Astrocyte (in vitro differentiated cells and primary cell): ENCODE measurements around the gene SQOR. TPM values are rescaled to one million over a fixed set of nuclear protein-coding genes. Genes with fewer than 3 reads are reported as not detected.
A peak's percentile ranks its signal among the peaks of the same experiment; 100 is the strongest.

ENCODE experiments used
- DNase-seq: peaks from one replicate; pipeline ENCODE4 v3.0.0-alpha.2; 2010; ENCODE audit warnings: low read depth
- FAIRE-seq: peaks from 2 replicates; lab custom pipeline; 2011; peaks lifted over from hg19 to GRCh38; lab: Jason Lieb, UNC
- H2AFZ ChIP-seq: 2 replicates; pipeline ENCODE4 v1.6.0; 2012; ENCODE audit warnings: low read depth, low read length, inconsistent platforms
- H3K27ac ChIP-seq: 2 replicates; pipeline ENCODE4 v1.5.1; 2011; ENCODE audit warnings: low read depth, low read length, inconsistent platforms
- H3K27me3 ChIP-seq: 2 replicates; pipeline ENCODE4 v1.6.0; 2011; ENCODE audit warnings: low read length, inconsistent platforms; ENCODE audit not compliant: insufficient read depth
- H3K36me3 ChIP-seq: 2 replicates; pipeline ENCODE4 v1.5.1; 2011; ENCODE audit warnings: low read length, inconsistent platforms; ENCODE audit not compliant: insufficient read depth
- H3K4me1 ChIP-seq: 2 replicates; pipeline ENCODE4 v1.5.1; 2011; ENCODE audit warnings: low read length, inconsistent platforms; ENCODE audit not compliant: insufficient read depth
- H3K4me2 ChIP-seq: 2 replicates; pipeline ENCODE4 v1.6.0; 2012; ENCODE audit warnings: low read length, inconsistent platforms
- H3K4me3 ChIP-seq: 2 replicates; pipeline ENCODE4 v1.5.1; 2011; ENCODE audit warnings: low read depth, mild to moderate bottlenecking, low read length, inconsistent platforms; ENCODE audit not compliant: insufficient read depth
- H3K79me2 ChIP-seq: 2 replicates; pipeline ENCODE4 v1.6.0; 2012; ENCODE audit warnings: mild to moderate bottlenecking, low read length, inconsistent platforms; ENCODE audit not compliant: insufficient read depth
- H3K9ac ChIP-seq: 2 replicates; pipeline ENCODE4 v1.6.0; 2012; ENCODE audit warnings: mild to moderate bottlenecking, low read length, inconsistent platforms
- H3K9me3 ChIP-seq: 2 replicates; pipeline ENCODE4 v1.5.1; 2012; ENCODE audit warnings: low read depth, mild to moderate bottlenecking, low read length, inconsistent platforms; ENCODE audit not compliant: insufficient read depth
- H4K20me1 ChIP-seq: 2 replicates; pipeline ENCODE4 v1.6.0; 2012; ENCODE audit warnings: low read length, inconsistent platforms; ENCODE audit not compliant: insufficient read depth
- H3K27ac Mint-ChIP-seq: one replicate; pipeline ENCODE4 v1.8.0; 2021; ENCODE audit warnings: mild to moderate bottlenecking, mixed read lengths; ENCODE audit not compliant: unreplicated experiment
- H3K27me3 Mint-ChIP-seq: one replicate; pipeline ENCODE4 v1.8.0; 2021; ENCODE audit warnings: low read depth, mixed read lengths; ENCODE audit not compliant: unreplicated experiment
- H3K36me3 Mint-ChIP-seq: one replicate; pipeline ENCODE4 v1.8.0; 2021; ENCODE audit warnings: low read depth, mixed read lengths; ENCODE audit not compliant: unreplicated experiment
- H3K4me1 Mint-ChIP-seq: one replicate; pipeline ENCODE4 v1.8.0; 2021; ENCODE audit warnings: low read depth, mixed read lengths; ENCODE audit not compliant: unreplicated experiment
- H3K4me3 Mint-ChIP-seq: one replicate; pipeline ENCODE4 v1.8.0; 2021; ENCODE audit warnings: mild to moderate bottlenecking, moderate library complexity, mixed read lengths; ENCODE audit not compliant: unreplicated experiment
- H3K9me3 Mint-ChIP-seq: one replicate; pipeline ENCODE4 v1.8.0; 2021; ENCODE audit warnings: mild to moderate bottlenecking, mixed read lengths; ENCODE audit not compliant: unreplicated experiment
- EZH2 ChIP-seq: IDR thresholded peaks from 2 replicates; pipeline ENCODE4 v1.6.1; 2012; ENCODE audit warnings: mild to moderate bottlenecking, low read length, inconsistent platforms; ENCODE audit not compliant: insufficient read depth
- total RNA-seq: library from RNA; stranded (reverse); gene quantifications from 2 replicates; pipeline ENCODE4 v1.2.1, GENCODE V29; 2021
- TF ChIP-seq, protein P1 (sequence below): IDR thresholded peaks from 2 replicates; pipeline ENCODE4 v1.5.1; 2011; ENCODE audit warnings: low read depth, mild to moderate bottlenecking, inconsistent platforms, low read length, moderate library complexity; ENCODE audit not compliant: insufficient read depth

Gene SQOR
- total RNA-seq, 1 donor from 2014 or later, result 4.0 TPM

DNA sequence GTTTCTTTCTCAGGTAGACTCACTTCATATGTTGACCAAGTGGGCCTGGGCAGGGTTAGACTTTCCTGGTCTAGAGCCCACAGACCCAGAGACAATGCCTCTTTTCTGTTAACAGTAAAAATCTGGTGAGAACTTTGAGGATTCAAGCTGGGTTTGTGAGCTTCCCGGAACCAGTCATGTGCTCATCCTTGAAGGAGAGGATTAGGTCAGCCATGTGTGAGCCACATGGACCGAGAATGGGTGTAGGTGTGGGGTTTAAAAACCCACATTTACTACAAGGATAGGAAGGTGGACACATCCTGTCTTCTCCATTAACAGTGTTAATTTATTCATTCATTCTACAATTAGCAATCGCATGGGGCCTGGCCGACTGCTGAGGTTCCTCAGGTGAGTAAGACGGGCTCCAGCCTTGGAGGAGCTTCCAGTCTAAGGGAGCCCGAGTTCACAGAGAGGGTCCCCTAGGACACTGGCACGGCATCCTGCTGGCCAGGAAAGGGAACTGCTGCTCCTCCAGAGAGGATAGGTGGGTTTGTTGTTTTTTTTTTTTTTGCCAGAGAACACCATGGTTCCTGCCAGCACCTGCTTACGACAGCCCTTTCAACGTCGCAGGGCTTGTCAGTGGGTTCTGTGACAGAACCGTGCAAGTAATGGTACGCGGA, 69.0 kb downstream of the SQOR start:
- Mint-ChIP-seq H3K4me1 (no peaks in the 10 kb centered on the region), H3K4me3 (peak overlapping the region; percentile 85), H3K9me3 (peaks cover 8% of the 10 kb centered on the region), H3K27ac (no peak overlapping the region), H3K27me3 (peaks cover 5% of the 10 kb centered on the region), H3K36me3 (no peaks in the 10 kb centered on the region)
- FAIRE-seq (no peak), DNase-seq (no peak)
- H3K9ac ChIP-seq, result no peak overlapping the region
- no peaks in the 10 kb centered on the region for H3K36me3 ChIP-seq
- H3K4me1 ChIP-seq, result peaks cover 3% of the 10 kb centered on the region
- H3K79me2 ChIP-seq, result no peaks in the 10 kb centered on the region
- peak overlapping the region; percentile 92 for H3K4me2 ChIP-seq
- no peak overlapping the region for H3K27ac ChIP-seq
- H3K4me3 ChIP-seq, result peak overlapping the region; percentile 29
- H4K20me1 ChIP-seq, result no peaks in the 10 kb centered on the region
- TF ChIP-seq, protein P1, sequence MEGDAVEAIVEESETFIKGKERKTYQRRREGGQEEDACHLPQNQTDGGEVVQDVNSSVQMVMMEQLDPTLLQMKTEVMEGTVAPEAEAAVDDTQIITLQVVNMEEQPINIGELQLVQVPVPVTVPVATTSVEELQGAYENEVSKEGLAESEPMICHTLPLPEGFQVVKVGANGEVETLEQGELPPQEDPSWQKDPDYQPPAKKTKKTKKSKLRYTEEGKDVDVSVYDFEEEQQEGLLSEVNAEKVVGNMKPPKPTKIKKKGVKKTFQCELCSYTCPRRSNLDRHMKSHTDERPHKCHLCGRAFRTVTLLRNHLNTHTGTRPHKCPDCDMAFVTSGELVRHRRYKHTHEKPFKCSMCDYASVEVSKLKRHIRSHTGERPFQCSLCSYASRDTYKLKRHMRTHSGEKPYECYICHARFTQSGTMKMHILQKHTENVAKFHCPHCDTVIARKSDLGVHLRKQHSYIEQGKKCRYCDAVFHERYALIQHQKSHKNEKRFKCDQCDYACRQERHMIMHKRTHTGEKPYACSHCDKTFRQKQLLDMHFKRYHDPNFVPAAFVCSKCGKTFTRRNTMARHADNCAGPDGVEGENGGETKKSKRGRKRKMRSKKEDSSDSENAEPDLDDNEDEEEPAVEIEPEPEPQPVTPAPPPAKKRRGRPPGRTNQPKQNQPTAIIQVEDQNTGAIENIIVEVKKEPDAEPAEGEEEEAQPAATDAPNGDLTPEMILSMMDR, result no peak
- no peak for TF ChIP-seq EZH2
- peak overlapping the region; percentile 77 for H2AFZ ChIP-seq
- H3K27me3 ChIP-seq, result peaks cover 5% of the 10 kb centered on the region
- H3K9me3 ChIP-seq, result no peaks in the 10 kb centered on the region

DNA sequence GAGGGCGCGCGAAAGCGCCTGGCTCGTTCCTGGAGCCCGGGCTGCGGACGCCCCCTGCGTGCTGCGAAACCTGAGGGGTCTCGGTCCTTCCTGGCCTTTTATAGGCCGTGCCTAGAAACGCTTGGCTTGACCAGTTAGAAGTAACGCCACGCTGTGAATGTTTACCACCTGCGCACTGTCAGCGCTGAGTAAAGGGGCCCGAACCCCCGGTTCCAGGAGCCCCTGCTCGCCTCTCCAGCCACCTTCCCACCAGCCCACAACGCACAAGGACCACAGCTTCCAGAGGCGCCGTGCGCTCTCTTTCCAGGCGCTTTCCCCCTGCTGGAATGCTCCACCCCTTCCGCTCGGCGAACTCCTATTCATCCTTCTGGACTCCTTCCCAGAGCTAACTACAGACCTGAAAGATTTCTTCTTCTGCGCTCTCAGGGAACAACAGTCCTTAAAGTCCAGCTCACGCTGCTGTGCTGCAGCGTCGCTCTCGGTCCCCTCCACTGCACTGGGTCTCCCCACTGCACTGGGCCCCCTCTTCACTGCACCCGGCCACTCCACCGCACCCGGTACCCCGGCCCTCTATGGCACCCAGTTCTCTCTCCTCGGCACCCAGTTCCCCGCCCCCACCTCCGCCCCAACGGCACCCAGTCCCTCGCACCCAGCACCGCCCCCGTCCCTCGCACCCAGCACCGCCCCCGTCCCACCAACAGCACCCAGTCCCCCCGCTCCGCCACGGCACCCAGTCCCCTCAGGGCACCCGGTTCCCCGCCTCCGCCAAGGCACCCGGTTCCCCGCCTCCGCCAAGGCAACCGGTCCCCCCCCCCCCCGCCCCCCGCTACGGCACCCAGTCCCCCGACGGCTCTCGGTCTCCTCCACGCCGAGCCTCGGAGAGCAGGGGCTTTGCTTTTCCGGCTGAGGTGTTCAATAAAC, 69.8 kb downstream of the SQOR start:
- Mint-ChIP-seq H3K9me3 (peaks cover 6% of the 10 kb centered on the region), H3K4me3 (peak overlapping the region; percentile 90), H3K27me3 (peaks cover 5% of the 10 kb centered on the region), H3K4me1 (no peaks in the 10 kb centered on the region), H3K36me3 (no peaks in the 10 kb centered on the region), H3K27ac (peak overlapping the region; percentile 53)
- Histone ChIP-seq H3K9me3 (no peaks in the 10 kb centered on the region), H3K4me1 (peaks cover 3% of the 10 kb centered on the region), H3K36me3 (no peaks in the 10 kb centered on the region), H3K79me2 (no peaks in the 10 kb centered on the region), H2AFZ (peak overlapping the region; percentile 82), H3K9ac (peak overlapping the region; percentile 60), H3K27me3 (peaks cover 5% of the 10 kb centered on the region), H3K27ac (no peak overlapping the region), H4K20me1 (no peaks in the 10 kb centered on the region), H3K4me2 (peak overlapping the region; percentile 92), H3K4me3 (peak overlapping the region; percentile 70)
- no peak for DNase-seq
- no peak for FAIRE-seq
- no peak for TF ChIP-seq EZH2
- TF ChIP-seq, protein P1, result no peak
